Renal pelvis (tissue), 4 donors: ENCODE results near the gene R3HDM2. TPM values are rescaled to one million over a fixed set of nuclear protein-coding genes. Genes with fewer than 3 reads are reported as not detected.
"Not testable (repeated sequence)": the region's sequence is repeated elsewhere in the genome, so short reads cannot be mapped to it uniquely, and the experiment has no call there.

Experiments used
- DNase-seq: peaks from one replicate; pipeline ENCODE4 v3.0.0-alpha.2; 2013
- polyA plus RNA-seq, 3 donors: library from polyadenylated mRNA; unstranded; fragments of 120-200 nt; gene quantifications; one replicate each; pipeline ENCODE4 v1.2.1, GENCODE V29; 2013; ENCODE audit not compliant: insufficient read length in 3 of 3

R3HDM2 gene
- polyA plus RNA-seq, 3 donors = 58.3 to 97.0 (median 88.7) TPM

GRCh38 chr12:57380300-57380699 lies 50.5 kb downstream of the R3HDM2 start:
- no peak for DNase-seq

- DNase-seq = no peak
Measured at GRCh38 chr12:57377103-57377840, 53.6 kb downstream of the R3HDM2 start.

GRCh38 chr12:57372233-57372632 lies 58.6 kb downstream of the R3HDM2 start:
- no peak for DNase-seq

GRCh38 chr12:57370696-57371095 lies 60.1 kb downstream of the R3HDM2 start:
- no peak for DNase-seq

- no peak for DNase-seq
Measured at GRCh38 chr12:57370072-57370471, 60.8 kb downstream of the R3HDM2 start.

GRCh38 chr12:57369202-57369601 lies 61.6 kb downstream of the R3HDM2 start:
- DNase-seq = no peak

DNA sequence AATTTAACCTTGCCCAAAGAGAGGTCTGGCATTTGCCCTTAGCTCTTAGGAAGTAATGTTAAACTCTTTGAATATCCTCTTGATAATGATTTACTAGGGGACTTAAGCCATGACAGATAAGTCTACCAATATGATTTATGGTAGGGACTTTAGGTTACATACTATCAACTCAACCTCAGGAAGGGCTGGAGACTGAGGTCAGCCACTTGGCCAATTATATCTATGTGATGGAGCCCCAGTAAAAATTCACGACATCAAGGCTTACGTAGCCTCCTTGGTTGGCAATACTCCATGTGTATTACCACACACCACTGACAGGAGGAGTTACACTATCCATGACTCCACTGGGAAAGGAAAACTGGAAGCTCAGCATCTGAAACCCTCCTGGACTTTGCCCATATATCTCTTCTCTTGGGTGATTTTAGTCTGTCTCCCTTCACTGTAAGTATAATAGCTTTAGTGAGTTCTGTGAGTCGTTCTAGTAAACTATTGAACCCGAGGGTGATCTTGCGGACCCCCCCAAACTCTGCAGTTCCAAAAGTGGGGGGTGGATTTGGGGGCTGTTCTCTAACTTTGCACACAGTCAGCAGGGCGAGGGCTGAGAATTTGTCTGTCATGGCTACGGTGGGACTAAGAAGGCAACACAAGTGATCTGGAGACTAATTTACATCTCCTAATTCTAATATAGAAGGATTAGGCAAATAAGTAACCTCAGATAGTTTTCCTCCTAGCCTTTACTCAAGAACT lies 62.3 kb downstream of the R3HDM2 start:
- peak; percentile 22 for DNase-seq

- no peak for DNase-seq
Measured at GRCh38 chr12:57367121-57367520, 63.7 kb downstream of the R3HDM2 start.

- no peak for DNase-seq
Measured at GRCh38 chr12:57366315-57366714, 64.5 kb downstream of the R3HDM2 start.

DNA sequence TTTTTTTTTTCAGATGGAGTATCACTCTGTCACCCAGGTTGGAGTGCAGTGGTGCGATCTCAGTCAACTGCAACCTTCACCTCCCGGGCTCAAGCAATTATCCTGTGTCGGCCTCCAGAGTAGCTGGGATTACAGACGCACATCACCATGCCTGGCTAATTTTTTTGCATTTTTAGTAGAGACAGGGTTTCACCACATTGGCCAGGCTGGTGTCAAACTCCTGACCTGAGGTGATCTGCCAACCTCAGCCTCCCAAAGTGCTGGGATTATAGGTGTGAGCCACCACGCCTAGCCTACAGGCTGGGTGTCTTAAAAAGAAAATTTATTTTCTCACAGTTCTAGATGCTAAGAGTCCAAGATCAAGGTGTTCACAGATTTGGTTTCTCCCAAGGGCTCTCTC lies 66.7 kb downstream of the R3HDM2 start:
- not testable (repeated sequence) for DNase-seq

DNA sequence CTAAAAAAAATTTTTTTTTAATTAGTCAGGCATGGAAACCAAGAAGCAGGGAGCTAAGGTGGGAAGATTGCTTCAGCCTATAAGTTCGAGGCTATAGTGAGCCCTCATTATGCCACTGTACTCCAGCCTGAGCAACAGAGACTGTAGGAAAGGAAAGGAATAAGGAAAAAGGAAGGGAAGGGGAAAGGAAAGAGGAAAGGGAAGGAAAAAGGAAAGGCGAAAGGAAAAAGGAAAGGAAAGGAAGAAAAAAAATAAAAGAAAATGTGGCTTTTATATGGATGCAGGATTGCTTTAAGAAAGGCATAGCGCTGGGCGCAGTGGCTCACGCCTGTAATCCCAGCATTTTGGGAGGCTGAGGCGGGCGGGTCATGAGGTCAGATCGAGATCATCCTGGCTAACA lies 70.4 kb downstream of the R3HDM2 start:
- DNase-seq = no peak

- DNase-seq = no peak
Measured at GRCh38 chr12:57358646-57359045, 72.2 kb downstream of the R3HDM2 start.

DNA sequence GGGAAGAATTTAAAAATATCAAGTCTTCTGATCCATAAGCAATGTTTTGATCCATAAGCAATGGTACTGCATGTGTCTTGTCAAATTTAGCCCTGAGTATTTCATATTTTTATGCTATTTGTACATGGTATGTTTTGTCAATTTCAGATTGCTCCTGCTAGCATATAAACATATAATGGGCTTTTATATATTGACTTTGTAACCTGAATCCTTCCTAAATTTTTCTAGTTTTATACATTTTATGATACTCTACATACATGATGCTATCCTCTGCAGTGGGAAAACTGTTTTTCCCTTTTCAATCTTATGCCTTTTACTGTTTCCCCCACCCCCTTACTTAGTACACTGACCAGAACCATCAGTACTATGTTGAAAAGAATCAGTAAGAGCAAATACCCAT lies 75.1 kb downstream of the R3HDM2 start:
- no peak for DNase-seq

GRCh38 chr12:57352166-57352565 lies 78.7 kb downstream of the R3HDM2 start:
- no peak for DNase-seq

GRCh38 chr12:57347284-57347683 lies 83.6 kb downstream of the R3HDM2 start:
- DNase-seq = no peak

DNA sequence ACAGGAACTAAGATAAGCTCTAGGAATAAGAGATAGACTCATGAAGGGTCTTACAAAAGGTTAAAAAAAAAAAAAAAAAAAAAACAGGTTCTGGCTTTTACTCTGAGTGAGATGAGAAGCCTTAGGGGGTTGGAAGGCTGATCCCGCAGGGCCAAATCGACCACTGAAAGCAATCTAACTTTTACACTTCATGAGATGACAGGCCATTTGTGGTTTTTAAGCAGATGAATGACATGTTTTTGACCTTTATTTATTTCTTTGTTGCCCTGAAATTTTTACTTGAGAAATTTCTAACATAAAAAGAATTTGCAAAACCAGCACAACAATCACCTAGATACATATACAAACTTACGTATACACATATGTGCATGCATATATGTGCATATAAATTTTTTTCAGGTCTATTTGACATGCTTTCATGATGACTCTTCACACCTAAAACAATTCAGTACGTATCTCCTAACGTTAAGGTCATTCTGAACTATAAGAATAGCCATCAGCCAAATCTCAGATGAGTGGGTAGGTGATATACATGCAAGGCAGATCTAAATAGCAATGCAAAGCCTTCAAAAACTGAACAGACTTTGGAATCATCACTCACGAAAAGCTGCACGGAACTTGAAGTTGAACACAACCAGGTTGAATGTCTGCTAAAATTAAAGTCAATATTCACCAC lies 87.0 kb downstream of the R3HDM2 start:
- DNase-seq = no peak

GRCh38 chr12:57342207-57342691 lies 88.6 kb downstream of the R3HDM2 start:
- peak; percentile 23 for DNase-seq

GRCh38 chr12:57341275-57341990 lies 89.4 kb downstream of the R3HDM2 start:
- no peak for DNase-seq

DNA sequence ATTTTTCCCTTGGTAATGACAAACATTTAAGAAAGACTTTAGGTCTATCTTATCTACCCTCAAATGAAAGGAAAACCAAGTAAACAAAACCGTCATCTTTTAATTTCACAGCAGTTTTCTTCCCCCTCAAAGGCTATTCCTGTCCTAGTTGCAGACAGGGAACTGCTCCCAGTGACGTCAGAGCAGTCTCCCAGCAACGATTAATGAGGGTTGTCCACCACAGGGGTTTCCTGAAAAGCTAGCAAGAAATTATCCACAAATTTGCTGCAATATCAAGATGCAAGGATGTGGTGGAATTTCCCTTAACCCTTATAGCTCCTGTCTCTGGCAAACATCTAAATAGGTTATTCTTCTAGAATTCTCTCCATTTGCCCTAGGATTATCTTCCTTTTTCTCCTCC lies 90.7 kb downstream of the R3HDM2 start:
- DNase-seq = peak; percentile 69

DNA sequence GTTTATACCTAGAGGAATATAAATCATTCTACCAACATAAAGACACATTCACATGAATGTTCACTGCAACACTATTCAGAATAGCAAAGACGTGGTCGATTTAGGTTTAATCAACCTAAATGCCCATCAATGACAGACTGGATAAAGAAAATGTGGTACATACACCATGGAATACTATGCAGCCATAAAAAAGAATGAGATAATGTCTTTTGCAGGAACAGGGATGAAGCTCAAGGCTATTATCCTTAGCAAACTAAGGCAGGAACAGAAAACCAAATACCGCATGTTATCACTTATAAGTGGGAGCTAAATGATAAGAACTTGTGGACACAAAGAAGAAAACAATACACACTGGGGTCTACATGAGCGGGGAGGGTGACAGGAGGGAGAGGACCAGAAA lies 94.5 kb downstream of the R3HDM2 start:
- DNase-seq = not testable (repeated sequence)

GRCh38 chr12:57334219-57334618 lies 96.6 kb downstream of the R3HDM2 start:
- no peak for DNase-seq
